ENCODE measurements around the gene MED20. TPM values are rescaled to one million over a fixed set of nuclear protein-coding genes. Genes with fewer than 3 reads are reported as not detected.
A peak's percentile ranks its signal among the peaks of the same experiment; 100 is the strongest.

Gene MED20
- polyA plus RNA-seq, 2 of the 4 experiments (the other 2 are of a cell fraction), result 18.4 to 29.3 TPM

- CTCF ChIA-PET, result interaction anchor here (0.7 to 1.5 kb wide), 4 partner anchors 13 to 143 kb away, joined by 3 to 5 read pairs (median 3); partner anchors contain the start of genes BYSL and MED20
- DNase-seq (ENCODE audit: low read depth in 1 of 2, low spot score in 1 of 2), result no peak
Measured at GRCh38 chr6:41900861-41901260, 20.1 kb downstream of the MED20 start.

GRCh38 chr6:41896281-41896680, 24.7 kb downstream of the MED20 start:
- H3K9me3 ChIP-seq, result no peaks in the 10 kb centered on the region
- ChIA-PET POLR2A (interaction anchor here (0.6 to 2.3 kb wide), 4 partner anchors 20 to 242 kb away, joined by 3 to 12 read pairs (median 4); partner anchors contain the start of genes BYSL and MED20), CTCF (interaction anchor here (0.9 to 2.3 kb wide), 7 partner anchors 9 to 110 kb away, joined by 3 to 6 read pairs (median 4); partner anchors contain the start of genes BYSL and MED20)
- H3K27ac ChIP-seq, result peak overlapping the region; percentile 70 to 91
- no peak for DNase-seq (ENCODE audit: low read depth in 1 of 2, low spot score in 1 of 2)
- no peak for FAIRE-seq
- WGBS (ENCODE audit: missing lambda C conversion rate), result 82% methylated on average over 3 of the region's 3 CpGs
- ATAC-seq, result no peak
- peak overlapping the region; percentile 95 for H3K4me2 ChIP-seq
- peak overlapping the region; percentile 78 for H3K4me3 ChIP-seq
- peaks cover 24% of the 10 kb centered on the region for H3K4me1 ChIP-seq
- TF ChIP-seq MAFK (IDR thresholded peaks at IDR 0.05; ENCODE audit: partially characterized antibody) (no peak), HEYL (CRISPR knock-in tag; IDR thresholded peaks at IDR 0.05) (no peak)

More at GRCh38 chr6:41900861-41901260, 20.1 kb downstream of the MED20 start:
- no peak overlapping the region for H3K27ac ChIP-seq
- H3K4me2 ChIP-seq, result no peak overlapping the region
- FAIRE-seq (no peak), ATAC-seq (no peak)
- H3K4me1 ChIP-seq, result peaks cover 6% of the 10 kb centered on the region
- POLR2A ChIA-PET, result no interaction called here
- H3K9me3 ChIP-seq, result no peaks in the 10 kb centered on the region
- no peak overlapping the region for H3K4me3 ChIP-seq
- TF ChIP-seq, protein P1, sequence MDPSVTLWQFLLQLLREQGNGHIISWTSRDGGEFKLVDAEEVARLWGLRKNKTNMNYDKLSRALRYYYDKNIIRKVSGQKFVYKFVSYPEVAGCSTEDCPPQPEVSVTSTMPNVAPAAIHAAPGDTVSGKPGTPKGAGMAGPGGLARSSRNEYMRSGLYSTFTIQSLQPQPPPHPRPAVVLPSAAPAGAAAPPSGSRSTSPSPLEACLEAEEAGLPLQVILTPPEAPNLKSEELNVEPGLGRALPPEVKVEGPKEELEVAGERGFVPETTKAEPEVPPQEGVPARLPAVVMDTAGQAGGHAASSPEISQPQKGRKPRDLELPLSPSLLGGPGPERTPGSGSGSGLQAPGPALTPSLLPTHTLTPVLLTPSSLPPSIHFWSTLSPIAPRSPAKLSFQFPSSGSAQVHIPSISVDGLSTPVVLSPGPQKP (IDR thresholded peaks at IDR 0.05; ENCODE audit: low read depth, low read length), result no peak
- TF ChIP-seq HDAC2 (IDR thresholded peaks at IDR 0.05), result no peak
- TF ChIP-seq HOXA7 (CRISPR knock-in tag; IDR thresholded peaks at IDR 0.05), result no peak
- TF ChIP-seq SREBF2 (IDR thresholded peaks at IDR 0.05), result no peak
- no peak for TF ChIP-seq NFE2L2 (conservative IDR thresholded peaks at IDR 0.05; ENCODE audit: low read length)
- TF ChIP-seq, protein P2, sequence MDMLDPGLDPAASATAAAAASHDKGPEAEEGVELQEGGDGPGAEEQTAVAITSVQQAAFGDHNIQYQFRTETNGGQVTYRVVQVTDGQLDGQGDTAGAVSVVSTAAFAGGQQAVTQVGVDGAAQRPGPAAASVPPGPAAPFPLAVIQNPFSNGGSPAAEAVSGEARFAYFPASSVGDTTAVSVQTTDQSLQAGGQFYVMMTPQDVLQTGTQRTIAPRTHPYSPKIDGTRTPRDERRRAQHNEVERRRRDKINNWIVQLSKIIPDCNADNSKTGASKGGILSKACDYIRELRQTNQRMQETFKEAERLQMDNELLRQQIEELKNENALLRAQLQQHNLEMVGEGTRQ (IDR thresholded peaks at IDR 0.05), result no peak
- TF ChIP-seq ZSCAN20 (CRISPR knock-in tag; IDR thresholded peaks at IDR 0.05), result no peak
- no peak for TF ChIP-seq ZC3H11A (IDR thresholded peaks at IDR 0.05)
- no peak for TF ChIP-seq CEBPB (IDR thresholded peaks at IDR 0.05)
- TF ChIP-seq ZNF302 (CRISPR knock-in tag; IDR thresholded peaks at IDR 0.05), result no peak
- no peak for TF ChIP-seq GATA3 (IDR thresholded peaks at IDR 0.05; ENCODE audit: borderline replicate concordance)
- no peak for TF ChIP-seq NR3C1 (IDR thresholded peaks at IDR 0.05)
- TF ChIP-seq CTCF (IDR thresholded peaks at IDR 0.05), result no peak
- no peak for TF ChIP-seq KDM5A (IDR thresholded peaks at IDR 0.05)
- TF ChIP-seq, protein P3, sequence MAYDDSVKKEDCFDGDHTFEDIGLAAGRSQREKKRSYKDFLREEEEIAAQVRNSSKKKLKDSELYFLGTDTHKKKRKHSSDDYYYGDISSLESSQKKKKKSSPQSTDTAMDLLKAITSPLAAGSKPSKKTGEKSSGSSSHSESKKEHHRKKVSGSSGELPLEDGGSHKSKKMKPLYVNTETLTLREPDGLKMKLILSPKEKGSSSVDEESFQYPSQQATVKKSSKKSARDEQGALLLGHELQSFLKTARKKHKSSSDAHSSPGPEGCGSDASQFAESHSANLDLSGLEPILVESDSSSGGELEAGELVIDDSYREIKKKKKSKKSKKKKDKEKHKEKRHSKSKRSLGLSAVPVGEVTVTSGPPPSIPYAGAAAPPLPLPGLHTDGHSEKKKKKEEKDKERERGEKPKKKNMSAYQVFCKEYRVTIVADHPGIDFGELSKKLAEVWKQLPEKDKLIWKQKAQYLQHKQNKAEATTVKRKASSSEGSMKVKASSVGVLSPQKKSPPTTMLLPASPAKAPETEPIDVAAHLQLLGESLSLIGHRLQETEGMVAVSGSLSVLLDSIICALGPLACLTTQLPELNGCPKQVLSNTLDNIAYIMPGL (CRISPR knock-in tag; IDR thresholded peaks at IDR 0.05; ENCODE audit: borderline replicate concordance), result no peak
- no peak for TF ChIP-seq PHF8 (IDR thresholded peaks at IDR 0.05; ENCODE audit: borderline replicate concordance, low read depth)
- no peak for TF ChIP-seq ATOH8 (CRISPR knock-in tag; IDR thresholded peaks at IDR 0.05; ENCODE audit: low read depth)
- 77% methylated on average over 1 of the region's 1 CpG for WGBS (ENCODE audit: missing lambda C conversion rate)

Data from A549 (cell line).